Keratinocyte (primary cell): ENCODE measurements around the gene SLC25A25. TPM values are rescaled to one million over a fixed set of nuclear protein-coding genes. Genes with fewer than 3 reads are reported as not detected.

ENCODE experiments used
- DNase-seq: peaks from one replicate; pipeline ENCODE4 v3.0.0-alpha.2; 2011; ENCODE audit warnings: low read depth, missing footprints, low spot score
- FAIRE-seq: peaks from 2 replicates; lab custom pipeline; 2011; peaks lifted over from hg19 to GRCh38; lab: Jason Lieb, UNC
- H2AFZ ChIP-seq: 2 replicates; pipeline ENCODE4 v1.6.0; 2012; ENCODE audit warnings: low read length, control low read depth, inconsistent platforms; ENCODE audit not compliant: control insufficient read depth
- H3K27ac ChIP-seq: 2 replicates; pipeline ENCODE4 v1.5.1; 2011; ENCODE audit warnings: low read length; ENCODE audit not compliant: control insufficient read depth, insufficient read depth
- H3K27me3 ChIP-seq: 3 replicates; pipeline ENCODE4 v1.6.0; 2011; ENCODE audit warnings: low read length; ENCODE audit not compliant: control insufficient read depth, insufficient read depth; ENCODE audit errors: extremely low read depth
- H3K36me3 ChIP-seq, 2 experiments: 2 replicates in 1 of 2; 3 replicates in 1 of 2; pipeline ENCODE4 v1.5.1; 2011; ENCODE audit warnings: low read length in 2 of 2, mild to moderate bottlenecking in 1 of 2; ENCODE audit not compliant: control insufficient read depth in 2 of 2, insufficient read depth in 2 of 2; ENCODE audit errors: extremely low read depth in 1 of 2
- H3K4me1 ChIP-seq: 3 replicates; pipeline ENCODE4 v1.5.1; 2011; ENCODE audit warnings: low read length; ENCODE audit not compliant: control insufficient read depth, insufficient read depth; ENCODE audit errors: extremely low read depth
- H3K4me2 ChIP-seq: 3 replicates; pipeline ENCODE4 v1.6.0; 2011; ENCODE audit warnings: low read depth, low read length; ENCODE audit not compliant: control insufficient read depth, insufficient read depth; ENCODE audit errors: extremely low read depth
- H3K4me3 ChIP-seq, 3 experiments: fragments of 200-600 bp in 1 of 3; sonication (generic) in 1 of 3; 2 replicates in 2 of 3; 3 replicates in 1 of 3; pipeline ENCODE4 v1.5.1; 2011 to 2016; ENCODE audit warnings: low read length in 3 of 3, mild to moderate bottlenecking in 3 of 3, control low read depth in 2 of 3, inconsistent platforms in 1 of 3, low read depth in 1 of 3, mixed read lengths in 1 of 3, mixed run types in 1 of 3, moderate library complexity in 1 of 3; ENCODE audit not compliant: control insufficient read depth in 2 of 3, insufficient read depth in 2 of 3; ENCODE audit errors: extremely low read depth in 1 of 3
- H3K79me2 ChIP-seq: 2 replicates; pipeline ENCODE4 v1.6.0; 2012; ENCODE audit warnings: low read length; ENCODE audit not compliant: control insufficient read depth, insufficient read depth
- H3K9ac ChIP-seq: 3 replicates; pipeline ENCODE4 v1.6.0; 2011; ENCODE audit warnings: low read length; ENCODE audit not compliant: control insufficient read depth, insufficient read depth; ENCODE audit errors: extremely low read depth
- H3K9me1 ChIP-seq: 3 replicates; pipeline ENCODE4 v1.6.0; 2011; ENCODE audit warnings: low read length; ENCODE audit not compliant: control insufficient read depth, insufficient read depth; ENCODE audit errors: extremely low read depth
- H3K9me3 ChIP-seq: 2 replicates; pipeline ENCODE4 v1.5.1; 2012; ENCODE audit warnings: low read depth, low read length; ENCODE audit not compliant: control insufficient read depth
- H4K20me1 ChIP-seq: 3 replicates; pipeline ENCODE4 v1.6.0; 2011; ENCODE audit warnings: low read length; ENCODE audit not compliant: control insufficient read depth, insufficient read depth; ENCODE audit errors: extremely low read depth
- CTCF ChIP-seq, 3 experiments: IDR thresholded peaks in 1 of 3; conservative IDR thresholded peaks in 1 of 3; optimal IDR thresholded peaks in 1 of 3; 2 replicates in 2 of 3; 3 replicates in 1 of 3; pipeline versions ENCODE3 to v1.5.1; 2011; ENCODE audit warnings: low read length in 3 of 3, mild to moderate bottlenecking in 3 of 3, moderate library complexity in 2 of 3, control low read depth in 1 of 3, inconsistent platforms in 1 of 3; ENCODE audit not compliant: insufficient read depth in 2 of 3; ENCODE audit errors: extremely low read depth in 1 of 3
- EZH2 ChIP-seq: IDR thresholded peaks from one replicate; pipeline ENCODE4 v1.6.1; 2012; ENCODE audit warnings: inconsistent platforms, mild to moderate bottlenecking, low read length, moderate library complexity
- dilution Hi-C: fragments of 300-500 bp; cut with MboI; formaldehyde crosslinking; loops from one replicate; pipeline ENCODE4 v1.7.0; 2020; ENCODE audit warnings: low sequenced_read_pairs; ENCODE audit not compliant: extremely low pct_ligation_motif_present
- polyA plus RNA-seq, 5 experiments: library from polyadenylated mRNA; depleted of rRNA in 3 of 5; stranded (reverse) in 3 of 5; stranded (forward) in 1 of 5; unstranded in 1 of 5; fragments of >200 nt; gene quantifications; 1 replicate in 1 of 5; 2 replicates in 3 of 5; 3 replicates in 1 of 5; pipeline versions ENCODE4 v1.2.1 to v1.2.3, GENCODE V29; 2011 to 2012; ENCODE audit warnings: missing spikeins in 2 of 5, low read depth in 1 of 5, low replicate concordance in 1 of 5

The SLC25A25 gene
- polyA plus RNA-seq, 1 donor (not counting 4 experiments of a cell fraction or from before 2014, with no cell fraction given) = 6.5 TPM

DNA sequence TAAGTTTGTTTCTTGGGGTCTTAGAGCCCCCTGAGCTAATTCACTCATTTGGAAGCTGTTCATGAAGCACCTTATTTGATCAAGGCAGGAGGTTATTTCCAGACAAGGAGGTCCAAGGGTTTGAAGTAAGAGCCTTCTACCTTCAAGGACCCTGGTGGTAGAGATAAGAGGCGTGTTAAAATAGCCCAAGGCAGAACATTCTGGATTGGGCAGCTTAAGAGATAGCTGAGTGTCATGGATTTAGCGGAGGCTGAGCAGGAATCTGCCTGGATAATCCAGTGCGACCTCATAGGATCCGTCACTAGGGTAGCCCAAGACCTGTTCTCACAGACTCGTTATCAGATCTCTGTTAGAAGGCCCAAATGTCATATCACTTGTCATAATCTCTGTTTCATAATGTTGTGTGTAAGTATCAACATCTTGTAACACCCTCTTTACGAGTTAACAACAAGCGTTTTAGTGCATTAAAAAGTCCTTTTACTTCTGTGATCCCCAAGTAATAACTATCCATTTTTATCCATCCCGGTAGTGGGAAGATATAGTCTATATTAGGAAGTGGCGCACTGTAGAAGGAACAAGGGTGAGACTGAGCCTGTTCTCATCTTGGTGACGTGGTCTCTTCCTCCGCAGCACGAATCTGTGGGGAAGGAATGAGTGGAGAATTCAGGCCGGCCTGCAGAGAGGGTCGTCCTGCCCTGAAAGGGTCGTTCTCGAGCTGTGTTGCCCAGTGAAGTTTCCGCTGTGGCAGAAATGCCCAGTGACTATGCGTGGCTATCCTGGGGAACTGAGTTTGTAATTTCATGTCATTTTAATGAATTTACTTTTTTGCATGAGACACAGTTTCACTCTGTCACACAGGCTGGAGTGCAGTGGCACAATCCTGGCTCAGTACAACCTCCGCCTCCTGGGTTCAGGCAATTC lies 28.8 kb downstream of the SLC25A25 start:
- no peak overlapping the region for H3K9ac ChIP-seq
- peaks cover 6% of the 10 kb centered on the region in 2 experiments for H3K36me3 ChIP-seq
- no peak overlapping the region for H2AFZ ChIP-seq
- H3K4me2 ChIP-seq = no peak overlapping the region
- DNase-seq (no peak), FAIRE-seq (no peak)
- H4K20me1 ChIP-seq = peaks cover 5% of the 10 kb centered on the region
- TF ChIP-seq CTCF (optimal IDR thresholded peaks at IDR 0.05 in 1 of 3, IDR thresholded peaks at IDR 0.05 in 1 of 3, conservative IDR thresholded peaks at IDR 0.05 in 1 of 3; ENCODE audit: extremely low read depth in 1 of 3, insufficient read depth in 2 of 3, low read length in 3 of 3) (no peak), EZH2 (no peak)
- H3K4me1 ChIP-seq = peaks cover 37% of the 10 kb centered on the region
- no peaks in the 10 kb centered on the region for H3K9me1 ChIP-seq
- H3K9me3 ChIP-seq = no peaks in the 10 kb centered on the region
- H3K27ac ChIP-seq = no peak overlapping the region
- no peaks in the 10 kb centered on the region for H3K27me3 ChIP-seq
- H3K79me2 ChIP-seq = peaks cover 30% of the 10 kb centered on the region
- dilution Hi-C loops = no loop called here
- no peak overlapping the region for H3K4me3 ChIP-seq

DNA sequence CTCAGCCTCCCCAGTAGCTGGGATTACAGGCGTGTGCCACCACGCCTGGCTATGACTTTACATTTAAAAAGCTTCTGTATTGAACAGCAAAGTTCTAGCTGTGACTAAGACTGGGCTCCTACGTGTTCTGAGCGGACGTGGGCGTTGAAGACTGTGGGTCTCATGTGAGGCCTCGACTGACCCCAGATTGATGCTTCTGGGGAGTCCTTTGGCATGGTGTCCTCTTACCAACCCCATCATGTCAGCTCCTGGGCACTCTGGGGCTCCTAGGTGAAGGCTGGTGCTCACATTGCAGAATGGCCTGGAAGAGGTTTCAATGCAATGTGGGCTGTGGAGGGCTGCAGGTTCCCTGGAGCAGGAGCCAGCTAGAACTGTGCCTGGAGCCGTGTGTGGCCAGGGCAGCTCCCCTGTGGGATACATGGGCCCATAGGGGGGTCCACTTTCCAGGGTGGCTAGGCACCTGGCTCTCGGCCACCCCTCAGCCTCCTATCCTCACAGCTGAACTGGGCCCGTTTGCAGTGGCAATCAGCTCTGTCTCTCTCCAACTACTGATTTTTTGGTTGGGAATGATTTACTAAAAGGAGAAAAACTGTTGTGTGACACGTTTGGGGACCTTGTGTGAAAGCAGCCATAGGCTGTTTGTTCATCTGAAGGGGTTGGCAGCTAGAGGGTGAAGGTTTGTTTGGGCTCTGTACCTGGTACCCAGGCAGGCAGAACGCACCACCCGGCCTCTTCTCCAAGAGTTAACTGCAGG lies 29.7 kb downstream of the SLC25A25 start:
- Histone ChIP-seq H3K4me2 (peak overlapping the region; percentile 99), H3K9me3 (no peaks in the 10 kb centered on the region), H3K79me2 (peaks cover 28% of the 10 kb centered on the region), H3K9ac (peak overlapping the region; percentile 91), H3K4me1 (peaks cover 37% of the 10 kb centered on the region), H3K4me3 (peak overlapping the region in 1 of 3 experiments; percentile 88), H3K36me3 (peaks cover 13 to 14% of the 10 kb centered on the region in 2 experiments), H4K20me1 (peaks cover 5% of the 10 kb centered on the region), H3K9me1 (no peaks in the 10 kb centered on the region), H2AFZ (no peak overlapping the region), H3K27ac (peak overlapping the region; percentile 91), H3K27me3 (no peaks in the 10 kb centered on the region)
- dilution Hi-C loops = no loop called here
- DNase-seq (no peak), FAIRE-seq (no peak)
- TF ChIP-seq CTCF (optimal IDR thresholded peaks at IDR 0.05 in 1 of 3, IDR thresholded peaks at IDR 0.05 in 1 of 3, conservative IDR thresholded peaks at IDR 0.05 in 1 of 3; ENCODE audit: extremely low read depth in 1 of 3, insufficient read depth in 2 of 3, low read length in 3 of 3) (no peak), EZH2 (no peak)
